ENCODE data around the gene TMEM161A.

The TMEM161A gene

DNA sequence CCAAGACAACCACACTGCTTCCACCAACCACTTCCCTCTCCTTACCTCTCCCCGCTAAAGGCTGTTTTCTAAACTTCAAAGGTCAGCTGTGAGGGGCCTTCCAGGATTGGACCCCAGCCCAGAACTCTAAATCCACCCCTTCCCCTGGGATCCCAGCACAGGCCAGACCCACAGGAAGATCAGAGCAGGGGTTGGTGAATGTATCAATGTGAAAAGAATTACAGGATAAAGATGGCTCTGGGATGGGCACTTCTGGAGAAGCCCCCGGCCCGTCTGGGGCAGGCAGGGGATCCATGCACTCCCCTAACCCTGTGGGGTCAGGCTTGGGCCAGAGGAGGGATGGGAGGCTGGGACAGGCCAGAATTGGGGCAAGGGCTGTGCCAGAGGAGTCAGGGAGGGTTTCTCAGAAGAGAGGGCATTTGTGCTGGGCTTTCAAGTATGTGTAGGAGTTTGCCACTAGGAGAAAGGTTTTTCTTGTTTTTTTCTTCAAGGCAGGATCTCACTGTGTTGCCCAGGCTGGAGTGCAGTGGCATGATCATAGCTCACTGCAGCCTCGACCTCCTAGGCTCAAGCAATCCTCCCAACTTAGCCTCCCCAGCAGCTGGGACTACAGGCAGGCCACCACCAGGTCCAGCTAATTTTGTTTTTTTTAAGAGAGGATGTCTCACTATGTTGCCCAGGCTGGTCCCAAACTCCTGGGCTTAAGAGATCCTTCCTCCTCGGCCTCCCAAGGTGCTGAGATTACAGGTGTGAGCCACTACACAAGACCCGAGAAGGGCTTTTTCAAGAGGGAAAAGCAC lies 32.8 kb upstream of the TMEM161A start:
- no peak overlapping the region for H2AFZ ChIP-seq (ENCODE audit: insufficient read depth, low read length, poor library complexity)

DNA sequence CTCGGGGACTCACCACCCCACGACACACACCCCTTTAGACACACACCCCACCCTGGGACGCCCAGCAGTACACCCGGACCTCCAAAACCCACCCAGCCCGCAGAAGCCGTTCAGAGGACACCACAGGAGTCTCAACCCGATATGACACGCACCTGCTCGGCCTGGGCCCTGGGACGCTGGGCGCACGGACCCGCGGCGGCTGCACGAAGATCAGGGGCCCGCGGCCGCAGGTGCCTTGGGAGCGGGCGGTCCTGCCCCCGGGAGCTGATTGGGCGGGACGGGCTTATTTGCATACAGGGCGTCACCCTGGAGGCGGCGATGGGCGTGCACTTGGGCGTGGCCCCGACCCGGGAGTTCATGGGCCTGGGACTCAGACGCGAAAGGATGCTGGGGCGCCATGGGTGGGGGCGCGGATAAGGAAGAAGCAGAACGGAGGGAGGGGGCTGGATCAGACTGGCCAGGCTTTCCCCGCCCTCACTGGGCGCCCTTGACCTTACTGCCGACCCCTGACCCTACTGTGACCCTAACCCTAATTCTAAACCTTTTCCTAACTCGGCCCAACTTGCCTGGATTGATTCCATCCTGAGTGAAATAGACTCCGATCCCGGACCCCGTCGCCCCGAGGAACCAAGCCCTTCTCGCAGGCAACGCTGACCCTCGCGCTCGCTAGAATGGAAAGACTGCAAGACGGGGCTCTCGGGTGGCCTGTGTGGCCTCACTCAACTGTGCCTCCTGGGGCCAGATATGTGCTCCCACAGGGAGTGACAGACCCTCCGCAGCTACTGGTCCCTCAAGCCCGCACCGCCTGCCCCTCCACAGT lies 32.0 kb upstream of the TMEM161A start, which contains the start of gene MEF2B:
Gene MEF2B (minus strand): TSS at position 211 of the 820 bp plus-strand sequence. CDS start 19,528 bp downstream, outside the sequence.
- Histone ChIP-seq H2AK5ac (ENCODE audit: low read length) (no peak within 1 kb of the TSS), H2BK5ac (ENCODE audit: low read depth, low read length, poor library complexity) (no peak within 1 kb of the TSS), H3K18ac (ENCODE audit: low read length) (no peak within 1 kb of the TSS), H3K14ac (ENCODE audit: low read length) (no peak within 1 kb of the TSS), H3K79me1 (ENCODE audit: low read length) (no peaks in the 10 kb centered on the region), H3K36me3 (ENCODE audit: control insufficient read depth in 1 of 2, insufficient read depth in 2 of 2, low read length in 2 of 2) (no peaks in the 10 kb centered on the region), H3K4me1 (ENCODE audit: control insufficient read depth in 1 of 2, insufficient read depth in 2 of 2, low read length in 2 of 2) (peaks cover 0 to 5% of the 10 kb centered on the region in 2 experiments), H3K27me3 (ENCODE audit: insufficient read depth, low read length) (no peaks in the 10 kb centered on the region), H3K4me3 (ENCODE audit: low read depth, low read length) (no peak within 1 kb of the TSS), H3K4ac (ENCODE audit: low read depth, low read length) (no peak within 1 kb of the TSS), H4K12ac (ENCODE audit: low read depth, low read length) (no peak within 1 kb of the TSS), H4K91ac (ENCODE audit: low read depth, low read length) (no peak within 1 kb of the TSS), H2BK12ac (ENCODE audit: low read length) (no peak within 1 kb of the TSS), H3K23ac (ENCODE audit: low read length) (no peak within 1 kb of the TSS), H4K8ac (ENCODE audit: low read depth, low read length) (no peak within 1 kb of the TSS), H3K79me2 (ENCODE audit: control insufficient read depth, insufficient read depth, low read length, poor library complexity) (no peaks in the 10 kb centered on the region), H3K9me3 (ENCODE audit: insufficient read depth, low read depth, low read length) (no peaks in the 10 kb centered on the region), H3K9ac (ENCODE audit: low read length) (no peak within 1 kb of the TSS), H2AFZ (ENCODE audit: insufficient read depth, low read length, poor library complexity) (no peak within 1 kb of the TSS), H3K27ac (ENCODE audit: low read depth, low read length) (no peak within 1 kb of the TSS), H2BK120ac (ENCODE audit: insufficient read depth, low read length, poor library complexity) (no peak within 1 kb of the TSS), H3K4me2 (ENCODE audit: low read length) (peak within 1 kb of the TSS; percentile 46)
- WGBS (ENCODE audit: extremely low coverage, insufficient coverage, insufficient read length), result no CpG with 5 or more reads among the region's 56 CpGs
- DNase-seq, result peak; percentile 61 to 72

More for the DNA sequence above, 32.8 kb upstream of the TMEM161A start:
- no peak overlapping the region for H2BK12ac ChIP-seq (ENCODE audit: low read length)
- no peak overlapping the region for H3K14ac ChIP-seq (ENCODE audit: low read length)
- H4K91ac ChIP-seq (ENCODE audit: low read depth, low read length), result no peak overlapping the region
- no peak overlapping the region for H3K18ac ChIP-seq (ENCODE audit: low read length)
- no peak overlapping the region for H2AK5ac ChIP-seq (ENCODE audit: low read length)
- H3K27ac ChIP-seq (ENCODE audit: low read depth, low read length), result no peak overlapping the region
- no peaks in the 10 kb centered on the region for H3K36me3 ChIP-seq (ENCODE audit: control insufficient read depth in 1 of 2, insufficient read depth in 2 of 2, low read length in 2 of 2)
- no peak overlapping the region for H3K4me3 ChIP-seq (ENCODE audit: low read depth, low read length)
- DNase-seq, result no peak
- H4K12ac ChIP-seq (ENCODE audit: low read depth, low read length), result no peak overlapping the region
- no peaks in the 10 kb centered on the region for H3K9me3 ChIP-seq (ENCODE audit: insufficient read depth, low read depth, low read length)
- no peak overlapping the region for H3K4me2 ChIP-seq (ENCODE audit: low read length)
- no CpG with 5 or more reads among the region's 6 CpGs for WGBS (ENCODE audit: extremely low coverage, insufficient coverage, insufficient read length)
- H4K8ac ChIP-seq (ENCODE audit: low read depth, low read length), result no peak overlapping the region
- no peak overlapping the region for H2BK5ac ChIP-seq (ENCODE audit: low read depth, low read length, poor library complexity)
- H3K9ac ChIP-seq (ENCODE audit: low read length), result no peak overlapping the region
- H3K27me3 ChIP-seq (ENCODE audit: insufficient read depth, low read length), result no peaks in the 10 kb centered on the region
- H3K4ac ChIP-seq (ENCODE audit: low read depth, low read length), result no peak overlapping the region
- no peak overlapping the region for H3K23ac ChIP-seq (ENCODE audit: low read length)
- H2BK120ac ChIP-seq (ENCODE audit: insufficient read depth, low read length, poor library complexity), result no peak overlapping the region
- no peaks in the 10 kb centered on the region for H3K79me2 ChIP-seq (ENCODE audit: control insufficient read depth, insufficient read depth, low read length, poor library complexity)
- peaks cover 0 to 5% of the 10 kb centered on the region in 2 experiments for H3K4me1 ChIP-seq (ENCODE audit: control insufficient read depth in 1 of 2, insufficient read depth in 2 of 2, low read length in 2 of 2)
- no peaks in the 10 kb centered on the region for H3K79me1 ChIP-seq (ENCODE audit: low read length)

DNA sequence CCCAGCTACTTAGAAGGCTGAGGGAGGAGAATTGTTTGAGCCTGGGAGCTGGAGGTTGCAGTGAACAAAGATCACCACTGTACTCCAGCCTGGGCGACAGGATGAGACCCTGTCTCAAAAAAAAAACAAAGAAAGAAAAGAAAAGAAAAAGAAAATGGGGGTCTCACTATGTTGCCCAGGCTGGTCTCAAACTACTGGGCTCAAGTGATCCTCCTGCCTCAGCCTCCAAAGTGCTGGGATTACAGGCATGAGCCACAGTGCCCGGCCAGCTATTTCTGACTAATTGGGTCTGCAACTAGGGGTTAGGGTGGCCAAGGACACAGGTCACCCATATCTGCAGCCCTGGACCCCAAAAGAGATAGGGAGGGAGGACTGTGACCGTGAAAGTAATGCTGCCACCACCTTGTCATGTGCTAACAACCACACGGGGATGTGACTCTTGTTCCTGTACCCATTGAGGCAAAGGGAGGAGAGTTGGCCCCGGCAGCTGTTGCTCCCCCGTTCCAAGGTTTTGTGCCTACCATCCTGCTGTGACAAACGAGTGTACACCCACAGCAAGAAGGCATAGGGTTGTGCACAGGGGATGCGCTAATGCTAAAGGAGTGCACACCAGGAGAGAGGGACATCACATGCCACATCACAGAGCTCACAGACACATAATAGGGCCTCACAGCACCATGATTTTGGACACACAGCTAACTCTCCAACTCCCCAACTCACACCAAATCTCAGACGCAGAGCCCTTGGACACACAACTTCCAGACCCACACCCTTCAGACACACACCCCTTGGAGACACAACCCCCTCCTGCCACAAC lies 31.2 kb upstream of the TMEM161A start:
- Histone ChIP-seq H3K9ac (ENCODE audit: low read length) (no peak overlapping the region), H2BK120ac (ENCODE audit: insufficient read depth, low read length, poor library complexity) (no peak overlapping the region), H4K12ac (ENCODE audit: low read depth, low read length) (no peak overlapping the region), H2BK5ac (ENCODE audit: low read depth, low read length, poor library complexity) (no peak overlapping the region), H3K14ac (ENCODE audit: low read length) (no peak overlapping the region), H4K8ac (ENCODE audit: low read depth, low read length) (no peak overlapping the region), H3K4me1 (ENCODE audit: control insufficient read depth in 1 of 2, insufficient read depth in 2 of 2, low read length in 2 of 2) (peaks cover 0 to 5% of the 10 kb centered on the region in 2 experiments), H3K36me3 (ENCODE audit: control insufficient read depth in 1 of 2, insufficient read depth in 2 of 2, low read length in 2 of 2) (no peaks in the 10 kb centered on the region), H3K23ac (ENCODE audit: low read length) (no peak overlapping the region), H2AFZ (ENCODE audit: insufficient read depth, low read length, poor library complexity) (no peak overlapping the region), H3K4me2 (ENCODE audit: low read length) (peak overlapping the region; percentile 46), H3K9me3 (ENCODE audit: insufficient read depth, low read depth, low read length) (no peaks in the 10 kb centered on the region), H2BK12ac (ENCODE audit: low read length) (no peak overlapping the region), H3K4me3 (ENCODE audit: low read depth, low read length) (no peak overlapping the region), H3K27me3 (ENCODE audit: insufficient read depth, low read length) (no peaks in the 10 kb centered on the region), H2AK5ac (ENCODE audit: low read length) (no peak overlapping the region), H3K18ac (ENCODE audit: low read length) (no peak overlapping the region), H3K27ac (ENCODE audit: low read depth, low read length) (no peak overlapping the region), H3K79me1 (ENCODE audit: low read length) (no peaks in the 10 kb centered on the region), H4K91ac (ENCODE audit: low read depth, low read length) (no peak overlapping the region), H3K79me2 (ENCODE audit: control insufficient read depth, insufficient read depth, low read length, poor library complexity) (no peaks in the 10 kb centered on the region), H3K4ac (ENCODE audit: low read depth, low read length) (no peak overlapping the region)
- DNase-seq, result no peak
- WGBS (ENCODE audit: extremely low coverage, insufficient coverage, insufficient read length), result no CpG with 5 or more reads among the region's 9 CpGs

DNA sequence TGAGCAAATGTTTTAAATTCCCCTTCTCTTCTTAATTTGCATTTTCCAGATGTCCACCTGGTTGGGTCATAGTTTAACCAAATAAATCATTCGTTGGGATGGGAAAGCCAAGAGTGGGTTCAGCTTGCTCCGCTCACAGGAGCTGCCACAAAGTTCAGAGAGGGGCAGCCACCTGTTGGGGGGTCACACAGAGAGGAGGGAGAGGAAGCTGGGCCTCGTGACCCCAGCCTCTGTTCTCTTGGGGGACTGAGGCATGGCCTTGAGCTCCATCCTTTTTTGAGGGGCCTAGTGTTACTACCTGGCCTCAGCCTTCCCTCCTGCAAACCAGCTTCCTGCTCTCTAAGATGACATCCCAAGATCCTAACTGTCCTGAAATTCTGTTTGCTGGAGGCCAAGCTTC lies 29.3 kb upstream of the TMEM161A start:
- Histone ChIP-seq H3K9ac (ENCODE audit: low read length) (no peak overlapping the region), H2AFZ (ENCODE audit: insufficient read depth, low read length, poor library complexity) (no peak overlapping the region), H4K91ac (ENCODE audit: low read depth, low read length) (no peak overlapping the region), H4K12ac (ENCODE audit: low read depth, low read length) (no peak overlapping the region), H3K27me3 (ENCODE audit: insufficient read depth, low read length) (no peaks in the 10 kb centered on the region), H3K4me2 (ENCODE audit: low read length) (no peak overlapping the region), H3K14ac (ENCODE audit: low read length) (no peak overlapping the region), H3K79me1 (ENCODE audit: low read length) (no peaks in the 10 kb centered on the region), H4K8ac (ENCODE audit: low read depth, low read length) (no peak overlapping the region), H2BK120ac (ENCODE audit: insufficient read depth, low read length, poor library complexity) (no peak overlapping the region), H2BK12ac (ENCODE audit: low read length) (no peak overlapping the region), H3K4me1 (ENCODE audit: control insufficient read depth in 1 of 2, insufficient read depth in 2 of 2, low read length in 2 of 2) (peaks cover 0 to 5% of the 10 kb centered on the region in 2 experiments), H3K9me3 (ENCODE audit: insufficient read depth, low read depth, low read length) (no peaks in the 10 kb centered on the region), H3K23ac (ENCODE audit: low read length) (no peak overlapping the region), H3K36me3 (ENCODE audit: control insufficient read depth in 1 of 2, insufficient read depth in 2 of 2, low read length in 2 of 2) (no peaks in the 10 kb centered on the region), H3K4me3 (ENCODE audit: low read depth, low read length) (no peak overlapping the region), H3K4ac (ENCODE audit: low read depth, low read length) (no peak overlapping the region), H2BK5ac (ENCODE audit: low read depth, low read length, poor library complexity) (no peak overlapping the region), H2AK5ac (ENCODE audit: low read length) (no peak overlapping the region), H3K18ac (ENCODE audit: low read length) (no peak overlapping the region), H3K79me2 (ENCODE audit: control insufficient read depth, insufficient read depth, low read length, poor library complexity) (no peaks in the 10 kb centered on the region), H3K27ac (ENCODE audit: low read depth, low read length) (no peak overlapping the region)
- no peak for DNase-seq
- WGBS (ENCODE audit: extremely low coverage, insufficient coverage, insufficient read length), result no CpG with 5 or more reads among the region's 3 CpGs
